K562 (cell line): Measurements from ENCODE around the gene CCPG1. TPM values are rescaled to one million over a fixed set of nuclear protein-coding genes. Genes with fewer than 3 reads are reported as not detected.

Source experiments
- ATAC-seq: fragments of 200-7000 bp; cut with Tn5 transposase; 3 replicates; pipeline ENCODE4 v1.9.1; 2020; ENCODE audit warnings: moderate library complexity
- BruUV-seq: library from RNA; stranded (reverse); fragments of 400-500 nt; replicated peaks from 2 replicates; lab custom pipeline; 2021; lab: Mats Ljungman, UMichigan
- CTCF ChIA-PET: fragments of 300-600 bp; formaldehyde crosslinking; extraction: SDS; loops from one replicate; lab custom pipeline; 2021; ENCODE audit warnings: low intra/inter-chr PET ratio; lab: Yijun Ruan, JAX
- POLR2A ChIA-PET: fragments of 300-600, 350-650 bp; sonication (Branson Sonifier 250); formaldehyde crosslinking; extraction: SDS; loops from one replicate; lab custom pipeline; 2021; ENCODE audit warnings: antibody characterized with exemption, inconsistent platforms; lab: Yijun Ruan, JAX
- DNase-seq, 4 experiments: peaks; one replicate each; pipeline versions ENCODE4 v3.0.0 to v3.0.0-alpha.2; 2011 to 2018; ENCODE audit warnings: low spot score in 3 of 4, mixed read lengths in 3 of 4; ENCODE audit errors: extremely low read depth in 1 of 4
- FAIRE-seq: peaks from 2 replicates; lab custom pipeline; 2011; peaks lifted over from hg19 to GRCh38; lab: Jason Lieb, UNC
- H2AFZ ChIP-seq: 2 replicates; pipeline ENCODE4 v1.6.0; 2011; ENCODE audit warnings: low read depth, low read length, control low read depth, inconsistent platforms
- H3K27ac ChIP-seq: fragments of 200-600 bp; 3 replicates; pipeline ENCODE4 v1.8.0; 2011; ENCODE audit warnings: low read depth, mild to moderate bottlenecking, control low read depth, inconsistent platforms, low read length, moderate library complexity, mixed read lengths; ENCODE audit errors: extremely low read depth
- H3K27me3 ChIP-seq, 2 experiments: fragments of 300-600 bp in 1 of 2; 2 replicates in 1 of 2; 3 replicates in 1 of 2; pipeline versions ENCODE4 v1.6.0 to v1.8.0; 2011; ENCODE audit warnings: inconsistent platforms in 2 of 2, low read length in 2 of 2, mild to moderate bottlenecking in 1 of 2, mixed read lengths in 1 of 2, moderate library complexity in 1 of 2; ENCODE audit not compliant: control insufficient read depth in 2 of 2, insufficient read depth in 2 of 2
- H3K36me3 ChIP-seq: fragments of 300-600 bp; 3 replicates; pipeline ENCODE4 v1.8.0; 2011; ENCODE audit warnings: mild to moderate bottlenecking, low read length, inconsistent platforms; ENCODE audit not compliant: control insufficient read depth, insufficient read depth
- H3K4me1 ChIP-seq, 2 experiments: fragments of 200-600 bp in 1 of 2; replicated peaks in 1 of 2; 2 replicates in 1 of 2; 3 replicates in 1 of 2; pipeline versions ENCODE4 v1.5.1 to v1.8.0; 2011; ENCODE audit warnings: inconsistent platforms in 2 of 2, low read length in 2 of 2, mild to moderate bottlenecking in 1 of 2, mixed read lengths in 1 of 2, moderate library complexity in 1 of 2; ENCODE audit not compliant: control insufficient read depth in 2 of 2, insufficient read depth in 2 of 2
- H3K4me2 ChIP-seq: 2 replicates; pipeline ENCODE4 v1.6.1; 2011; ENCODE audit warnings: low read length, control low read depth, inconsistent platforms, mixed read lengths; ENCODE audit not compliant: insufficient read depth
- H3K4me3 ChIP-seq: fragments of 200-600 bp; sonication (generic), shearing (Covaris generic); 2 replicates; pipeline ENCODE4 v1.5.1; 2016; ENCODE audit warnings: control low read depth, inconsistent platforms
- H3K79me2 ChIP-seq: fragments of 200-600 bp; 3 replicates; pipeline ENCODE4 v1.8.0; 2011; ENCODE audit warnings: low read length, inconsistent platforms; ENCODE audit not compliant: control insufficient read depth, insufficient read depth
- H3K9ac ChIP-seq, 2 experiments: 2 replicates each; pipeline versions ENCODE4 v1.6.0 to v1.6.1; 2011; ENCODE audit warnings: low read depth in 2 of 2, low read length in 2 of 2, control low read depth in 1 of 2, inconsistent platforms in 1 of 2, mild to moderate bottlenecking in 1 of 2, mixed read lengths in 1 of 2; ENCODE audit not compliant: insufficient read depth in 1 of 2
- H3K9me1 ChIP-seq: one replicate; pipeline ENCODE4 v1.6.0; 2011; ENCODE audit warnings: inconsistent platforms, mild to moderate bottlenecking, low read length, moderate library complexity; ENCODE audit not compliant: control insufficient read depth, insufficient read depth
- H3K9me3 ChIP-seq: replicated peaks from 2 replicates; pipeline ENCODE4 v1.5.1; 2011; ENCODE audit warnings: low read depth, low read length, inconsistent platforms; ENCODE audit not compliant: control insufficient read depth, insufficient read depth
- H4K20me1 ChIP-seq: replicated peaks from 2 replicates; pipeline ENCODE4 v1.6.1; 2011; ENCODE audit warnings: low read length, inconsistent platforms, mixed read lengths; ENCODE audit not compliant: control insufficient read depth, insufficient read depth
- ADNP ChIP-seq: fragments of 200-800 bp; sonication (Bioruptor generic); IDR thresholded peaks from 2 replicates; pipeline ENCODE4 v1.6.1; 2016; ENCODE audit warnings: missing genetic modification characterization, missing compliant biosample characterization
- CAMTA2 ChIP-seq: fragments of 250-450 bp; sonication (Bioruptor Pico); conservative IDR thresholded peaks from 2 replicates; pipeline ENCODE4 v1.5.1; 2022
- ELK1 ChIP-seq: sonication (generic); formaldehyde crosslinking; IDR thresholded peaks from 2 replicates; pipeline ENCODE4 v1.8.1; 2022; ENCODE audit warnings: missing genetic modification reagents
- FOXJ2 ChIP-seq: fragments of 200-800 bp; sonication (Bioruptor generic); IDR thresholded peaks from 2 replicates; pipeline ENCODE4 v1.6.1; 2016; ENCODE audit warnings: missing genetic modification characterization, missing compliant biosample characterization
- HDGF ChIP-seq: fragments of 450-650 bp; IDR thresholded peaks from 2 replicates; pipeline ENCODE4 v1.6.1; 2016
- NFE2 ChIP-seq: IDR thresholded peaks from 2 replicates; pipeline ENCODE4 v1.6.1; 2014; ENCODE audit warnings: antibody characterized with exemption, low read depth
- RNF219 ChIP-seq: fragments of 250-450 bp; sonication (Bioruptor Pico); IDR thresholded peaks from 2 replicates; pipeline ENCODE4 v1.5.0; 2022; ENCODE audit warnings: mild to moderate bottlenecking
- SIN3A ChIP-seq, 2 experiments: fragments of 150-350 bp in 1 of 2; IDR thresholded peaks; 2 replicates each; pipeline ENCODE4 v1.6.1; 2011 to 2016; ENCODE audit warnings: borderline replicate concordance in 2 of 2, low read depth in 2 of 2, low read length in 2 of 2, mild to moderate bottlenecking in 2 of 2, moderate library complexity in 2 of 2; ENCODE audit not compliant: control insufficient read depth in 1 of 2
- ZNF165 ChIP-seq: fragments of 250-450 bp; sonication (Bioruptor Pico); IDR thresholded peaks from 2 replicates; pipeline ENCODE4 v1.4.0; 2020; ENCODE audit warnings: borderline replicate concordance
- ZNF311 ChIP-seq: fragments of 250-450 bp; sonication (Bioruptor Pico); IDR thresholded peaks from 2 replicates; pipeline ENCODE4 v1.4.0; 2020; ENCODE audit warnings: mild to moderate bottlenecking, moderate library complexity
- WGBS: fragments of 100-300 bp; shearing (Covaris generic); methylation state at CpG from one replicate; pipeline ENCODE4 v1.1.6; 2016; ENCODE audit warnings: low coverage, mixed read lengths; ENCODE audit not compliant: insufficient coverage; ENCODE audit errors: missing lambda C conversion rate; 5-methylcytosine and 5-hydroxymethylcytosine counted together
- in situ Hi-C: fragments of 300-500 bp; cut with MboI; formaldehyde crosslinking; loops from 4 replicates; pipeline ENCODE4 v1.15.0; 2018; ENCODE audit warnings: inconsistent platforms, mixed read lengths
- intact Hi-C: fragments of 100-400 bp; cut with micrococcal nuclease; formaldehyde crosslinking; loops from 2 replicates; pipeline ENCODE4 v1.14.2; 2022
- polyA plus RNA-seq, 8 experiments: library from polyadenylated mRNA; depleted of rRNA in 4 of 8; stranded (reverse) in 5 of 8; unstranded in 3 of 8; fragments of >200 nt; fragmentation: Nextera tagmentation in 2 of 8; fragmentation: Illumina TruSeq in 1 of 8; extraction: Ambion mirVana in 2 of 8; extraction: Trizol in 1 of 8; gene quantifications; 2 replicates each; pipeline versions ENCODE4 v1.2.1 to v1.2.3, GENCODE V29; 2011 to 2014; ENCODE audit warnings: inconsistent platforms in 1 of 8, missing spikeins in 1 of 8
- total RNA-seq, 7 experiments: library from RNA; depleted of rRNA in 6 of 7; stranded (reverse); fragments of >200 nt in 6 of 7; fragmentation: Illumina TruSeq in 2 of 7; extraction: Trizol in 2 of 7; gene quantifications; 2 replicates each; pipeline versions ENCODE4 v1.2.1 to v1.2.3, GENCODE V29; 2011 to 2021; ENCODE audit warnings: low replicate concordance in 1 of 7
- TF ChIP-seq, protein P1 (sequence below): fragments of 250-450 bp; sonication (Bioruptor Pico); IDR thresholded peaks from 2 replicates; pipeline ENCODE4 v1.4.0; 2020; ENCODE audit warnings: mild to moderate bottlenecking, moderate library complexity

CCPG1 gene
- total and polyA plus RNA-seq, 9 of the 15 experiments (the other 6 are each of a cell fraction or from before 2014, with no cell fraction given), result 33.0 to 54.9 (median 41.1) TPM

DNA sequence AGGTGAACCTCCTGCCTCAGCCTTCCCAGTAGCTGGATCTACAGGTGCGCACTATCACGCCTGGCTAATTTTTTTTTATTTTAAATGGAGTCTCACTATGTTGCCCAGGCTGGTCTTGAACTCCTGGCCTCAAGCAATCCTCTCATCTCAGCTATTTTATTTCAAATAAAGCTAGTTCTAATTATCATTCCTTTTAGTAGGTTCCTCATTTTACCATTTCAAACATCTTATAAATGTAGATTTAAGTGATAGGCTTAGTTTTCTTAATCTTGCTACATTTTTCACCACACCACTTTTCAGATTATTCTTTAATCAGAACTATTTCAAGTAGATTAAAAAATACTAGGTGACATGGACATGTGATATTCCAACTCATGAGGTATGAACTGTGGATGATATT, 58.9 kb downstream of the CCPG1 start:
- no peak for FAIRE-seq
- no peaks in the 10 kb centered on the region for H3K27me3 ChIP-seq
- H3K79me2 ChIP-seq, result no peaks in the 10 kb centered on the region
- no peak overlapping the region for H3K9ac ChIP-seq
- H3K4me2 ChIP-seq, result no peak overlapping the region
- DNase-seq, result no peak
- no peak for ATAC-seq
- H3K9me1 ChIP-seq, result no peaks in the 10 kb centered on the region
- intact Hi-C loops (no loop called here), in situ Hi-C loops (no loop called here)
- peaks cover 0 to 3% of the 10 kb centered on the region in 2 experiments; a peak in 3 of 5 replicates for H3K4me1 ChIP-seq
- POLR2A ChIA-PET, result interaction anchor here (1.0 kb wide), 1 partner anchor 9 kb away, joined by 3 read pairs; no protein-coding TSS in a partner anchor
- H3K9me3 ChIP-seq, result no peaks in the 10 kb centered on the region
- H3K4me3 ChIP-seq, result no peak overlapping the region
- no peak overlapping the region for H3K27ac ChIP-seq
- WGBS, result 83% methylated on average over 2 of the region's 2 CpGs
- BruUV-seq, result no TSS peak
- peaks cover 19% of the 10 kb centered on the region for H3K36me3 ChIP-seq
- CTCF ChIA-PET, result no interaction called here
- H4K20me1 ChIP-seq, result no peaks in the 10 kb centered on the region; the same call in 1 of the 2 replicates
- H2AFZ ChIP-seq, result no peak overlapping the region
- TF ChIP-seq ADNP (tag) (no peak), CAMTA2 (CRISPR knock-in tag) (no peak), ZNF165 (CRISPR knock-in tag) (no peak), ELK1 (CRISPR knock-in tag) (no peak), ZNF311 (CRISPR knock-in tag) (no peak), SIN3A (IDR thresholded peaks at IDR 0.05; ENCODE audit: borderline replicate concordance in 2 of 2, control insufficient read depth in 1 of 2, low read depth in 2 of 2, low read length in 2 of 2) (no peak), FOXJ2 (tag) (no peak), HDGF (no peak), NFE2 (no peak), RNF219 (CRISPR knock-in tag) (no peak)
- TF ChIP-seq, protein P1, sequence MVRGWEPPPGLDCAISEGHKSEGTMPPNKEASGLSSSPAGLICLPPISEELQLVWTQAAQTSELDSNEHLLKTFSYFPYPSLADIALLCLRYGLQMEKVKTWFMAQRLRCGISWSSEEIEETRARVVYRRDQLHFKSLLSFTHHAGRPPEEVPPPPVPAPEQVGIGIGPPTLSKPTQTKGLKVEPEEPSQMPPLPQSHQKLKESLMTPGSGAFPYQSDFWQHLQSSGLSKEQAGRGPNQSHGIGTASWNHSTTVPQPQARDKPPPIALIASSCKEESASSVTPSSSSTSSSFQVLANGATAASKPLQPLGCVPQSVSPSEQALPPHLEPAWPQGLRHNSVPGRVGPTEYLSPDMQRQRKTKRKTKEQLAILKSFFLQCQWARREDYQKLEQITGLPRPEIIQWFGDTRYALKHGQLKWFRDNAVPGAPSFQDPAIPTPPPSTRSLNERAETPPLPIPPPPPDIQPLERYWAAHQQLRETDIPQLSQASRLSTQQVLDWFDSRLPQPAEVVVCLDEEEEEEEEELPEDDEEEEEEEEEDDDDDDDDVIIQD (CRISPR knock-in tag), result no peak
